Measurements from ENCODE around the gene CFHR4.
"Not testable (repeated sequence)": the region's sequence is repeated elsewhere in the genome, so short reads cannot be mapped to it uniquely, and the experiment has no call there.

Gene CFHR4

DNA sequence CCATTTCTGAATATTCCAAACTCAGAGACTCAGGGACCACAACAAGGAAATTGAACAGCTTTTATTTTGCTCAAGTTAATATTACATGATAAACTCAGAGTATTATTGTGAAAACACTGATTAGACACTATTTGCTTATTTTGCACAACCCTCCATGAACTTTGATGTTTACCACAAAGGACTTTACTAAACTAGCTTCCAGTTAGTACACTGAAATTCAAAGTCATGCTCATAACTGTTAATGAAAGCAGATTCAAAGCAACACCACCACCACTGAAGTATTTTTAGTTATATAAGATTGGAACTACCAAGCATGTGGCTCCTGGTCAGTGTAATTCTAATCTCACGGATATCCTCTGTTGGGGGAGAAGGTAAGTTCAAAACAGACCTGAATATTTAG is 55.7 kb downstream of the CFHR4 start, which contains the start of gene CFHR2:
Gene CFHR2, plus strand, starts transcription at position 171 of the 400 bp plus-strand sequence. Its CDS starts 143 bp downstream, at position 314.
- DNase-seq, result not testable (repeated sequence)

DNA sequence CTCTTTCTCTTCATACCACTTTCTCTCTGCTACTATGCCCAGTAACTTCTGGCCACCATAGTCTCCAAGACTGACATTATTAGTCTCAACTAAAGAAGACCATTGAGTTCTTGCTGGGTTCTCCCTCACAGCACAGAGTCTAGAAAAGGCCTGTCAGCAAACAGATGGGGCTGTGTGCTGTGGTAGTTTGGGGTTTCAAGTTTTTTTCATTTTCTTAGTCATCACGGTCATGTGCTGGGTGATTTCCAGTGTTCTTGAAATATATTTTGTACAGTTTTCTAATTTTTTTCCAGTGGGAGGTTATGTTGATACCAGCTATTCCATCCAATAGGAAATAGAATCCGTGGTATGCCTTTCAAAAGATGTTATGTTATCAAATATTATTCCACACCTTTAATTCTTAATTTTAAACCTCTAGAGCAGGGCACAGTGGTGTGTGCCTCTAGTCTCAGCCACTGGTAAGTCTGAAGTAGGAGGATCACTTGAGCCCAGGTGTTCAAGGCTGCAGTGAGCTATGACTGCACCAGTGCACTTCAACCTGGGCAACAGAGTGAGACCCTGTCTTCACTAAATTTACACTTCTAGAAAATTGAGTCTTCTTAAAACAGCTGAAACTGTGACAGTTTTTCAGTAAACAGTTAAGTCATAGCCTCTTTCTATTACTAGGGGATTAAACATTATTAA is 64.0 kb downstream of the CFHR4 start:
- no peak for DNase-seq

GRCh38 chr1:196954778-196955177 is 66.9 kb downstream of the CFHR4 start:
- DNase-seq, result no peak

DNA sequence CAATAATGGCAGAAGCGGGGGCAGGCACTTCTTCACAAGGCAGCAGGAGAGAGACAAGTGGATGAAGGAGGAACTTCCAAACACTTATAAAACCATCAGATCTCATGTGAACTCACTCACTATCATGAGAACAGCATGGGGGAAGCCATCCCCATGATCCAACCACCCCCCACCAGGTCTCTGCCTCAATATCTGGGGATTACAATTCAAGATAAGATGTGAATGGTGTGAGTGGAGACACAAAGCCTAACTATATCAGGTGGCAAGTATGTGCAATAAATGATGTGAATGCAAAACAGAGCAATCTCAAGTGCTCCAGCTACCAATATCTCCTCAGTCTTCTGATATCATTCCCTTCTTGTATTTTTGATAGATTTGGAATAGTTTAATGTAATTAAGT is 68.1 kb downstream of the CFHR4 start:
- no peak for DNase-seq

DNA sequence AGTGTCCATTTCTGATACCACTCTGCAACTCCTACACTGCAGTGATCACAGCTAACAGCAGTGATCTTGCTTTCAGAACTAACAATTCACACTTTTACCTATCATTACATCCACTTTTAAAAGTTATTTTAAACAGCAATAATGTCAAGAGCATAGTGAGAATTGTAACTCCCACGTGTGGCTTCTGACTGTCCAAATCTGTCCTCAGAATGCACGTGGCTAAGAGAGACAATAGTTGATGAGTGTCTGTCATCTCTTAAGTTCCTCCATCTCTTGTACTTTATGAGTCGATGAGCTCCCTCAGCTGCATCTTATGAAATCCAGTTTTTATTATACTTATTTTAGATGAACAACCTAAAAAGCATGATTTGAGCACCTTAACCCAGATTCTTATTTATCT is 73.0 kb downstream of the CFHR4 start:
- DNase-seq, result no peak

Measured in SW 1271 (cell line).